Measurements from ENCODE around the gene COMTD1.

The COMTD1 gene

DNA sequence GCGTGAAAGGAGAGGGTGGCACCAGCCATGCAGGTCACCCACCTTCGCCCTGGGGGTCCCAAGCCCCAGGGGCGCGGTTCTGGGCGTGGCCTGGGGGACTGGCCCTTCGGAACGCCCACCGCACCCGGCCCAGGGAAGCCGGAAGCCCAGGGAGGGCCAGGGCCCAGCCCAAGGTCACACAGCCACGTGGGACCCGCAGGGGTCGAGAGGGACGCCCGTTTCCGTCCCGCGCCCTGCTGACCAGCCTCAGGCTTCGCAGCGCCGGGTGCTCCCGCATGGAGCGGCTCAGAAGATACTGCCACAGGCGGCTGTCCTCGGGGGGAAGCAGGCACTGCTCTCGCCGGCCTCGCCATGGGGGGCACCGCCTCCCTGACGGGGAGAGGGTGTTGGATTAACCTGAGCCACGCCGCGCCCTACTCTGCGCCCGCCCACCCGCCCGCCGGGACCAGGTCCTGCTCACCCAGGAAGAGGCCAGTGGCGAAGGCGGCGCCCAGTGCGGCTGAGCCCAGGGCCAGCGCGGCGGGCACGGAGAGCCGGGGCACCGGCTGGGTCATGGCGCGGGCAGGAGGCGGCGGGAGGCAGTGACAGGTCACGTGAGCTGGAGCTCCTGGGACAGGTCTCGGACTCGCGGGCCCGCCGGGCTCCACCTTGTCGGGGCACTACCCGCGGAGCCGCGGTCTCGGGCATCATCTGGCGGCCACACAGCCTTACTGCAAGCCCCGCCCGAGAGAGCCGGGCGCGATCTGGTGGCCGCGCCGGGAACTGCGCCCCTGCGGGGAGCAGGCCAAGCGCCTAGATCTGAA, at the start of gene COMTD1:
Gene COMTD1, minus strand, starts transcription at position 583 of the 803 bp plus-strand sequence. Its CDS starts 29 bp downstream, at position 554.
- DNase-seq (ENCODE audit: low spot score): peak; percentile 94

DNA sequence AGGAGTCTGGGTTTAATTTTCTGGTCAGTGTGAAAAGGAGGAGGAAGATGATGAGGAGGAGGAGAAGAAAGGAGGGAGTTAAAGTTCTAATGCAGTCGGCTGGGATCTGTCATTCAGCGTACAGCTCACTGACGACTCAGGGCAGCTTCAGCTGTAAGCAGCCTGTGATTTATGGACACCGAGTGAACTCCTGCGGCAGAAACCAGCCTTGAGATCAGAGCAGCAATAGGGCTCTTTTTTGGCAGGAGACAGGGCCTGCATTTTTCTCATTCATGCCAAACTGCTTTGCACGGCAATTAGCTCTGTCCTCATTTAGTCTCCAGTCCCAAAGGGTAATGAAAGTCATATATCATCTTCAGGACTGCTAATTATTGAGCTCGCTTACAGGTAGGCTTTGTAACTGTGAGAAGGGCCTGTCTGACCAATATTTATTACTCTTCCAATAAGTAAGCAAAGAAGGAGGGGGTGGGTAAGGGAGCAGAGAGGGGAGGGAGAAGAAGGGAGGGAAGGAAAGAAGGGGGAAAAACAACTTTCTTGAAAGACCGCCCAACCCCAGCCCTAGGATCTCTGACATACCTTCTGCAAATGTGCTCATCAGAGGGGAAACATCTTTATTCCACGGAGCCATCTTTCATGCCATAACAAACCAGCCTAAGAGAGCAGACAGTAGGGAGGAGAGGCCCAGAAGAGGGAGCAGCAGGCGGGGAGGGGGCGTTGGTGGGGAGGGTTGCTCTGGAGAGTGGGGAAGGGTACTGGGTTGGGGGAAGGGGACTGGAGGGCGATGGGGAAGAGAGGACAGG, 48.1 kb upstream of the COMTD1 start:
- no peak for DNase-seq (ENCODE audit: low spot score)

DNA sequence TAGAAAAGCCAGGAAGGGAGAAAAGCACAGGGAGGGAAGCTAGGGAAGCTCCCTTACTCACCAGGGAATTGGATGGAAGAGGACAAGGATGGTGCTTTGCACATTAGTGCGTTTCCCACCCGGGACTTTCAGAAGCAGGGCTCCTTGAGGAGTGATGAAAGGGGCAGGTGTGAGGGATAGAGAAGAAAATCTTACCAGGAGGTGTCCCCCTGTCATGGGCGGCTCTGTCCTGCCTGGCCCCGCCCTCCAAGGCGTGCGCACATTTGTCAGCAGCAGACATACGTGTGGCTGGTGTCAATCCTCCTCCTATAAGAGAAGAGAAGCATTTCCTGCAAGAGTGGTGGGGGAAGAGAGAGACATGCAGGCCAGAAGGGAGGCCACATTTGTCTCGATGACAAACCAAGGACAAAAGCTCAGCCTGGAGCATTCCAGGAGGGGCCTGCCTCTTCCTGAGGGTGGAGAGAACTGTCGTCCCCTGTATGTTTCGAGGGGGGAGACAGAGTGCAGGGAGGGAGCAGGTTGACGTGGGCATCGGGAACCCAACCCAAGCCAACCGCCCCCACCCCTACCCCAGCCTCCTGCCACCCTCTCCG, 47.4 kb upstream of the COMTD1 start:
- DNase-seq (ENCODE audit: low spot score): no peak

DNA sequence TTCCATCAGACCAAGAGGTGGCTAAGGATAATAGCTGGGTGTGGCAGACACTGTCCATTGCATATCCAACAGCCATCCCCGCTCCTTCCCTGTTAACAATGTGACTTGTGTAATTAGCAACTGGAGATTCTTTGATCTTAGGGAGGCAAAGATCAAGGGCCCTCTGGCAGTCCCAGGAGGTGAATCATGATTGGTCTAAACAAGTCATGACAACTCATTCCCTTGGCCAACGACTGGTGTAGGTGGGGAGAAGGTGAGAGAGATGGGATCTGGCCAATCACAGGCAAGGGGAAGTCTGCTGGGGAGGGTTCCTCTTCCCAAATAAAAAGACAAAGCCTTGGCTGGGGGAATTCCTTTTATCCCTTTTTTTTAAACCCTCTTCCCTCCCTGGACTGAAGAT, 46.2 kb upstream of the COMTD1 start:
- DNase-seq (ENCODE audit: low spot score): no peak

DNA sequence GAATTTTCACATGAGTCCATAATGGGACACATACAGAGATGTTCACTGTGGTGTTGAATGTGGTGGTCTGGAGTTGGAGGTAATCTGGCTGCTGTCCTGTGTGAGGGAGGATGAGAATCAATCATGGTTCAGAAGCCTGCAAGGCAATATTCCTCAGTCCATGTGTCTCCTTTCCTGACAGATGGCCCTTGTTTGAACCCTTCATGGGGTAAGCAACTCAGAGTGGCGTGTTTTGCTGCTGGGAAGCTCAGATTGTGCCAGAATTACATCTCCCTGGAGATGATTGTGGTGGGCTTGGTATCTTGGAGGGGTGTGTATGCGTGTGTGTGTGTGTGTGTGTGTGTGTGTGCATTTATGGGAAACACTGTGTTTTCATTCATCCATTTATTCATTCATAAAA, 44.5 kb upstream of the COMTD1 start:
- no peak for DNase-seq (ENCODE audit: low spot score)

DNA sequence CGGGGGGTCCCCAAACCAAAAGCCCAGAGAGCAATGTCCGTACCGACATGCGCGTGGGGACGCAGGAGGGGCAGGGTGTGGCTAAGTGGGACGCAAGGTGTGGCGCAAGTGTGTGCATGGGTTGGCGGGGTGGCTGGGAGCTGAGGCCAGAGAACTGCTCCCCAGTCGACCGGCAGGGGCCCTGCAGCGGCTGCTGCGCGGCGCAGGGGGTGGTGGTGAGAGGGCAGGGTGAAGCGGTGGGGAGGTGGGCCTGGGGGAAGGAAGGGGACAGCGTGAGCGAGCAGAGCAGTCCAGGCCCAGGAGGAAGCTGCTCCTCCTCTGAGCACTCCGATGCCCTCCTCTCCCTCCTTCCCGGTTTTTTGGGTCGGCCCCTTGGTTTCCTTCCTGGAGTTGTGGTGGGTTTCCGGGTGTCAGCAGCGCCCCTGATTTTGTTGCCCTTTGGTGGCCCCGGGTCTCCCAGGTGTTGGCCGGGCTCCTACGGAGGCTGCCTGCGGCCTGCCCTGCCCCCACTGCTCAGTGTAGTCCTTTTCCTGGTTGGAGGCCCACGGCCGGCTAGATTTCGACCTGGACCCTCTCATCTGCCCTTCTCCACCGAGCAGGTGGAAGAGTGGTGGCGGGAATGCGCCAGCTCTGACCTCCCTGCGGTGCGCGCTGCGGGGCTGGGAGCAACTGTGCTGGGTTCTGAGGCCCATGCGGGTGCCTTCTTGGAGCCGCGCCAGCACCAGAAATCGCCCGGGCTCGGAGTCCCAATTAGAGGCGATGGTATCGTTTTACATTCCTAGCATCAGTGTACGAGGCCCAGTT, 40.5 kb upstream of the COMTD1 start:
- DNase-seq (ENCODE audit: low spot score): no peak

DNA sequence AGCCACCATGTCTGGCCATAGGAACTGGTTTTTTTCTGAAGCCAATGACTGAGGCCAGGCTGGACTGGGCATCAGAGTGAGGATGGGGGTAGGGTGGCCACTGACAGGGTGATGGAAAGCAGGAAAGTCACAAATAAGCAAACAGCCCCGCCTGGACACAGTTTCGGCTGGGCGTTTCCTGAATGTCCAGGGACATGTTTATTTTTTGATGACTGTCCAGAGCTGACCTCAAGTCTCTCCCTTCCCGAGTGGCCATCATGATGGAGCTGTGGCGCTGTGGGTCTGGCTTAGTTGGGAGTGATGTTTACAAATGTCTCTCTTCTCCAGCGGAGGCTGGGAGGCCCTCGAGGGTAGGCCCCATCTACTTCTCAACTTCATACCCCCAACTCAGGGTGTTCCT, 37.1 kb upstream of the COMTD1 start:
- DNase-seq (ENCODE audit: low spot score): no peak

DNA sequence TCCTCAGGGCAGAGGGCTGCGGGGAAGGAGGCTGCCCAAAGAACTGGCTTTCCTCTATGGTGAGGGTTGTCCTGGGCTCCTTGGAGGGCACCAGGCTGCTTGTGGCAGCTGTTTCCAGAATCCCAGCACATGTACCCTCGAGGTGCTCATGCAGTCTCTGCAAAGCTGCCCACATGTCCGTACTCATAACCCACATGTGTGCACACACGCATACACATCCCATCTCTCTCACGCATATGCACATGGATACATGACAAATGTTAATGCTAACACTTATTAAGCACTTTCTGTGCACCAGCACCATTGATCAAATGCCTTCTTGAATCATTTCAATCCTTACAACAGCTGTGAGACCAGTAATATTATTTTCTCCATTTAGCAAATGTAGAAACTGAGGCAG, 36.3 kb upstream of the COMTD1 start:
- no peak for DNase-seq (ENCODE audit: low spot score)

DNA sequence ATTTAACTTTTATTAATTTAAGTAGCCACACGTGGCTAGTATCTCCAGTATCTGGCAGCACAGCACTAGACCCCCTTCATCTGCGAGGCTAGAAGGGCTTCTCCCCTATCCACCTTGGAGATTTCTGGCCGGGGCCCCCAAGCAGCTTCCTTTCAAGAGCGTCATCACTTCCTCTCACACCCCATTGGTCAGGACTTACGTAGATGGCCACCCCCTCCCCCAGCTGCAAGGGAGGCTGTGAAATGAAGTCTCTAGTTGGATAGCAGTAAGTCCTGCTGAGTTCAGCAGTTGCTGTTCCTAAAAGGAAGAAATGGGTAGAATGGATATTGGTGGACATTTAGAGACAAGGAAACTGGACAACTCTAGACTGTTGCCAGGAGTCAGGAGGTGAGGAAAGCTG, 33.8 kb upstream of the COMTD1 start:
- no peak for DNase-seq (ENCODE audit: low spot score)

DNA sequence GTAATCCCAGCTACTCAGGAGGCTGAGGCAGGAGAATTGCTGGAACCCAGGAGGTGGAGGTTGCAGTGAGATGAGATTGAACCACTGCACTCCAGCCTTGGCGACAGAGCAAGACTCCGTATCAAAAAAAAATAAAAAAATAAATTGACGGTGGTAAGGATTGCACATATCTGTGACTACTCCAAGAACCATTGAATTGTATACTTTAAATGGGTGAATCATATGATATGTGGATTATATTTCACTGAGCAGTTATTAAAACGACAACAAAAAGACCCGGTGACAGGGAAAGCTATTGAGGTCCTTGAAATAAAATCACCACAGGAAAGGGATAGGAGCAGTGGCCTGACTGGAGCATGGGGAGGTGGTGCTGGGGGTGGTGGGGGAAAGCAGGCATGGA, 31.2 kb upstream of the COMTD1 start:
- no peak for DNase-seq (ENCODE audit: low spot score)

DNA sequence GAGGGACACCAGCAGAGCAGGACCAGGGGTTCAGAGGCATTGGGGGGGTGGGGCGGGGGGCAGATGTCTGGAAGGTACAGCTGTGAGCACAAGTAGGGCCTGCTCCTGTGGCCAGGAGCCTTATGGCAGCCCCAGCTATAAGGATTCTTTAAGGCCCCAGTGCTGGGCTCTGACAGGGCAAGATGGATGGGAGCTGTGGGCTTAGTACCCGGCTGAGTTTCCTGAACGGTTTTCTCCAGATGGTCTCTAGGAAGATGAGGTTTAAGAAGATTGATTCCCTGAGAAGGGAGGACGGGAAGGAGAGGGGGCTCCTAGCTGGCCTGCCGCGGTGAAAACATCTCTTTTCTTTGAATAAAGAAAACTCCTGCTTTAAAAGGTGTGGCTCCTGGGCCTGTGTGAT, 30.1 kb upstream of the COMTD1 start:
- no peak for DNase-seq (ENCODE audit: low spot score)

DNA sequence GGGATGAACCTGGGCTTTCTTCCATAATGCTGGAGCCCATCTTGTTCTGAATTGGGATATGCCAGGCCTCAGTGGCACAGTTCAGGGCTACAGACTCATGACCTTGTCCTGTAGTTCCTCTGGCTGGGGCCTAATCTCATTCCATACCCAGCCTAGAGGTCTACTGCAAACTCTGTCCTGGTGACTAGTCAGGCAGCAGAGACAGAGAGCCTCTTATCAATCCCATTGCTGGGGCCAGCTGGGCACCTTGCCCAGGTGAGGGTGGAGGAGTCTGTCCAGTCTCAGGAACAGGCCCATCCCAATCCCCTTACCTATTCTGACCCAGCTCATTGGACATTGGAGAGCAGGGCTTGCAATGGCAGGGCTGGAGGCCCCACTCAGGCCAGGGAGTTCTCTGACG, 28.0 kb upstream of the COMTD1 start:
- no peak for DNase-seq (ENCODE audit: low spot score)

DNA sequence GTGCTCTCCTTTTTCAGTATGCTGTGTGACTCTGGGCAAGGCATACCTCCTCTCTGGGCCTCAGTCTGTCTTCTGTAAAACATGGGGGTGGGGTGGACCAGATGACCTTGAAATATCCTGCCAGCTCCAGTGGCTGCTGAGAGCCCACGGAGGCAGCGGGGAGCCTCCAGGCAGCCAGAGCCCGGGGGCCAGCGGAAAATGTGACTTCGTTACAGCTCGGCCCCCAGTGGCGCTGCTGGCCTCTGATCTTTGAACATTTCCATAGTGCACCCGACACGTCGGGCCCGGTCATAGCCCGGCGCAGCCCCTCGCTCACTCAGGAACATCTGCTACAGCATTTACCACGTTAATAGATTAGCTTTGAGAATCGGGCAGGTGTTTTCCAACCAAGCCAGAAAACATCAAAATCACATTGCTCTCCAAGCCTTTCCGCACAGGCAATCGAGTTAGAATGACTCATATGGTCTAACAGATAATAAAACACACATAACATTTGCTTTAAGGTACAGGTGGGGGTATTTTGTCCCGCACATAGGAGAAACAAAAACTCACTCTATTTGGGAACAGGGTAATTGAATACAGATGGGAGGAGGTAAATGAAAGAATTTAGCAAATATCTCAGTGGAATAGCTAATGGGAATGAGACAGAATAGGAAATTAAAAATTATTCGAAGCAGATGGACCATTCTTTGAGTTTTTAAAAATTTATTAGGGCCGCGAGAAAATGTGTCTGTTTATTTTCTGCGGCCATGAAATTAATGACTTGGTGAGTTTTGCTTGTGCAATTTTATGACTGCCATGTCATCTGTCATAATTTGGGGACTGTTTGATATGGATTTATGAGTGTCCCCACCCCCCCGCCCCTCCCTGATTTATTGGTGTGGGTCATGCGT, 26.3 kb upstream of the COMTD1 start:
- no peak for DNase-seq (ENCODE audit: low spot score)

DNA sequence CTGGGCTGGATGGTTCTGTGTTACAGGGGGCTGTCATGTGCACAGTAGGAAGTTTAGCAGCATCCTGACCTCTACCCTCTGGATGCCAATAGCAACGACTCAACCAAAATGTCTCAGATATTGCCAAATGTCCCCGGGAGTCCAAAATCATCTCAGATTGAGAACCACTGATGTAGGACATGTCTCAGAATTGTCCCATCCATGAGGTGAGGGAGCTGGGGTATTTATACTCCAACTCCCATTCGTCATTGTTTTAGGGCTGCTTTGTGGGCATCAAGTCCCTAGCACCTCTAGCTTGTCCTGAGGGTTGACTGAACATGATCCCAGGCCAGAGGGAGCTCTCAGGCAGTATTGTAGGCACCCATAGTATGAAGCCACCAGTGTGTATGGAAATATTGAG, 25.2 kb upstream of the COMTD1 start:
- DNase-seq (ENCODE audit: low spot score): no peak

DNA sequence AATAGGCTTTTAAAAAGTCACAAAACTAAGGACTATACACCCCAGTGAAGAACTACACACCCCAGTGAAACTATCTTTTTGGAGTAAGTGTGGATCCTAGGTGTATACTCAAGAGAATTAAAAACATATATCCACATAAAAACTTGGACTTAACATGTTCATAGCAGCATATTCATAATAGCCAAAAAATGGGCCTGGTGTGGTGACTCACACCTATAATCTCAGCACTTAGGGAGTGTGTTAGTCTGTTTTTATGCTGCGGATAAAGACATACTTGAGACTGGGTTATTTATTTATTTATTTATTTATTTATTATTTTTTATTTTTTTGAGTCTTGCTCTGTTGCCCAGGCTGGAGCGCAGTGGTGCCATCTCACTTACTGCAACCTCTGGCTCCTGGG, 19.0 kb upstream of the COMTD1 start:
- DNase-seq (ENCODE audit: low spot score): no peak

DNA sequence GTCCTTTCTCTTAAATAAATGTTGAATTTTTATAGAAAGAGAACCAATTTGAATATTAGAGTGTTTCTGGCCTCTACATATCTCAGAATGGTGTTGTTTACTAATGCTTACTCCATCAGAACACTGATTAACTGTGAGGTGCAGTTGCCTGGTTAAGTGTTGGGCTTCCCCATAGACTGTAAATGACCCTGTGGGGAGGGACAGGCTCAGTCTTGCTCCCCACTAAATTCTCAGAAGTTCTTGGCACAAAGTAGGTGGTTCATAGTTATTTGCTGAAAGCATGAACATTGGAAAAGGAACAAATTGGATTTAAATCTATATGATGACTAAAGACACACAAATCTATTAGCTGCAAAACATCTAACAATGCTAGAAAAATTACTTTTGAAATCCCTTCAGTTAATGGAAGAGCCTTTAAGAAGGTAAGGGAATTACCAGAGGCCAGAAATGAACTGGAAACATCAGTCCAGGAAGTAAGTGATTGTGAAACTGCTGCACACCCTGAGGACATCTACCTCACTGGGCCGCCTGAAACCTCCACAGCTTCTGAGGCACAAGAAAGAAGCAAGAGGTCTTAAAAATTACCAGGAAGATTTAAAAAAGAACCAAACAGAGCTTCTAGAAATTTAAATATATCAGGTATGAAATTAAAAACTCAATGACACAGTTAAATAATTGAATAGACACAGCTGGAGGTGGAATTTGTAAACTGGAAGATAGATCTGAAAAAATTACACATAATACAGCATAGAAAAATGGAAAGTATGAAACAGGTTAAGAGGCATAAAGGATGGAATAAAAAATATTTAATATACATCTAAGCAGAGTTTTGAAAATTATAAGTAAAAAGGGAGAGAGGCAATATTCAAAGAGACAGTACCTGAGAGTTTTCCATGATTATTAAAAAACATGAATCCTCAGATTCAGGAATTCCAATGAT, 17.8 kb upstream of the COMTD1 start:
- DNase-seq (ENCODE audit: low spot score): no peak

DNA sequence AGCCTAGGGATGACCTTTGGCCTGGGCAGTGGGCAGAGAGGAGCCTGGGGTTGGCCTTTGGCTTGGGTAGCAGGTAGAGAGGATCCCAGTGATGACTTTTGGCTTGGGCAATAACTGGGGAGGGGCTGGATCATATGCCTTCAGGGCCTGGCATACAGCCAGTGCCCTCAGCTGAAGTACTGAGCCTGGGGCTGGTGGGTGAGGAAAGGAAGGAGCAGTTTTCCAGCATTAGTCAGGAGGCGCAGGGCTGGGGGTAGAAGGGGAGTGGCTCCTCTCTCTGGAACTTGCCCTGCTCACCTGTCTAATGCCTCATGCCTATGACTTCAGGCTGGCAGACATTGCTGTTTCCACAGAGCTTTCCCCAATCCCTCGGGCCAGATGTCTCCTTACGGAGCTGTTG, 15.2 kb upstream of the COMTD1 start:
- no peak for DNase-seq (ENCODE audit: low spot score)

DNA sequence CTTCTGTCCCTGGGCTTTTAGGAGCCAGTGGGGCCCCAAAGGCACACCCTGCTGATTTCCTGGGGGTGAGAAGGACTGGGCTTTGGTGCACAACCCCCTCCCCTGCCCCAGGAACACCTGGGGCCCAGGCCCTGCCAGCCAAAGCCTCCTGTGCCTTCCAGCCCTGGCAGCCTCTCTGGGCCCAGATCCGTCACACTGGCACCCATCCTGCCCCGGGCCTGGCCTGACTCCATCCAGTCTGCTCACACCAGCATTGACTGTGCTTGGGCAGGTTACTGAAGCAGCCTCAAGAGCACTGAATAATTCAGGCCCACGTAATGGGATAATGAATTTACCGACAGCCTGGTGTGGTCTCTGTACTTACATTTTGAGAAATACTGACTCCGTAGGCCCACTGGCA, 12.0 kb upstream of the COMTD1 start:
- DNase-seq (ENCODE audit: low spot score): no peak

DNA sequence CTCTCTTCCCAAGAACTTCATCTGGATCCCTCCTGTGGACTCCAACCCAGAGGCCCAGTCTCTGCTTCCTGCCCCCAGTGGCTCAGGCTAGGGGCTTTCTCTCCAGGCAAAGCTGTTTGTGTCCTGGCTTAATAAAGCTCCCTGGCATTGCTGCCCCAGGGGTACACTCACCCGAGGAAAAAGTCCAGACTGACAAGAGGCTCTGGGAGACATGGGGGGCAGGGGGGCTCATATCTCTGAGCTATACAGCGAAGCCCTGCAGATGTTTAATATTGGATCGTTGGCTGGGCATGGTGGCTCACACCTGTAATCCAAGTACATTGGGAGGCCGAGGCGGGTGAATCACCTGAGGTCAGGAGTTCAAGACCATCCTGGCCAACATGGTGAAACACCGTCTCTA, 10.7 kb upstream of the COMTD1 start:
- DNase-seq (ENCODE audit: low spot score): no peak

Measured in germinal center (tissue), 1 donor.